Measurements from ENCODE around the gene ACTR3C.

DNA sequence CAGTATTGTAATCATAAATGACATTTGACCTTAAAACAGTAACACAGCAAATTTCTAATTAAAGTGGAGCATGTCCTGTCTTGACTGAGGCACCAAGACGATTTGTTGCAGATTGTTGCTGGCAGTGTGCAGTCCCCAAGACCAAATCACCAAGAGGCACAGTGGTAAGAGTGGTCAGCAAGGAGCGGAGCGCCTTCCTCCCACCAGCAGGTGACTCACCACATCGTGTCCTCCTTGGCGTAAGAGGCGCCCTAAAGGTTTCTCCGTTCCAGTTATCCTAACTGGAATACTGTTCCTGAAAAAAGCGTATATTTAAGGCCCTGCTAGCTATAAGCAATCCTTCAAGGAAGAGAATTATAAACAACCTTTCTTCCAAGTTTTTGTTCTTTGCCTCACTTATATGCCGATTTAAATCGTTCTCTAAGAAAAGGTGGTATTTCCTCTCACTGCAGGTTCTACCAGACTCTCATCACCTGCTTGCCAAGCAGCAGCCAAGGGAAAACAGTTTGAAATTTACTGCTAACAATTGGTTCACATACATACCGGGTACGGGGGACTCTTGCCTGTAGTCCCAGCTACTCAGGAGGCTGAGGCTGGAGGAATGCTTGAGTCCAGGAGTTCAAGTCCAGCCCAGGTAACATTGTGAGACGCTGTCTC, 34.6 kb upstream of the ACTR3C start:
- TF ChIP-seq POLR2A (IDR thresholded peaks at IDR 0.05; ENCODE audit: low read length) (no peak), GATA1 (IDR thresholded peaks at IDR 0.05; ENCODE audit: low read depth, low read length) (no peak)

Data from erythroblast (primary cell).